COR-L47 (cell line): ENCODE data around the gene DPH7.
"Not testable (repeated sequence)": the region's sequence is repeated elsewhere in the genome, so short reads cannot be mapped to it uniquely, and the experiment has no call there.

Experiments
- DNase-seq: peaks from one replicate; lab custom pipeline; 2025; lab: John Stamatoyannopoulos, UW

DPH7 gene

GRCh38 chr9:137580209-137580953 lies 1.7 kb upstream of the DPH7 start:
- DNase-seq: peak; percentile 17

GRCh38 chr9:137579259-137579604 lies 507 bp upstream of the DPH7 start:
- no peak for DNase-seq

- DNase-seq: no peak
These were observed 2.9 kb downstream of the DPH7 start for GRCh38 chr9:137575716-137576411.

- no peak for DNase-seq
These were observed 3.4 kb downstream of the DPH7 start for GRCh38 chr9:137575364-137575715.

- no peak for DNase-seq
These were observed 4.5 kb downstream of the DPH7 start for GRCh38 chr9:137574192-137574591.

- DNase-seq: no peak
These were observed 8.2 kb downstream of the DPH7 start for GRCh38 chr9:137570566-137570965.

- DNase-seq: no peak
These were observed 9.0 kb downstream of the DPH7 start for GRCh38 chr9:137569609-137570203.

GRCh38 chr9:137568445-137568844 lies 10.3 kb downstream of the DPH7 start:
- DNase-seq: not testable (repeated sequence)

GRCh38 chr9:137564817-137565411 lies 13.8 kb downstream of the DPH7 start:
- DNase-seq: no peak

GRCh38 chr9:137564134-137564533 lies 14.6 kb downstream of the DPH7 start:
- no peak for DNase-seq

GRCh38 chr9:137558127-137558526 lies 20.6 kb downstream of the DPH7 start:
- DNase-seq: no peak

- DNase-seq: no peak
These were observed 22.5 kb downstream of the DPH7 start for GRCh38 chr9:137556069-137556838.

GRCh38 chr9:137555179-137555578 lies 23.5 kb downstream of the DPH7 start:
- DNase-seq: no peak

- DNase-seq: no peak
These were observed 24.4 kb downstream of the DPH7 start for GRCh38 chr9:137554349-137554748.

- not testable (repeated sequence) for DNase-seq
These were observed 25.1 kb downstream of the DPH7 start for GRCh38 chr9:137553654-137554053.

- DNase-seq: no peak
These were observed 26.5 kb downstream of the DPH7 start for GRCh38 chr9:137552022-137552768.

GRCh38 chr9:137551264-137552021 lies 27.3 kb downstream of the DPH7 start, which contains the start of gene MRPL41:
TSS of gene MRPL41 (plus strand) at chr9:137551879. CDS start at chr9:137552082, 203 bp downstream.
- peak; percentile 90 for DNase-seq

- not testable (repeated sequence) for DNase-seq
These were observed 27.8 kb downstream of the DPH7 start for GRCh38 chr9:137550958-137551263.

GRCh38 chr9:137550231-137550621 lies 28.5 kb downstream of the DPH7 start, which contains the start of gene PNPLA7:
TSS of gene PNPLA7 (minus strand) at chr9:137550402. CDS start at chr9:137550197, 205 bp downstream.
- peak; percentile 81 for DNase-seq

GRCh38 chr9:137547687-137548543 lies 30.8 kb downstream of the DPH7 start:
- no peak for DNase-seq
